HG02759 (cell line): ENCODE data around the gene A4GNT.

ENCODE experiments used
- ATAC-seq: cut with Tn5 transposase; IDR thresholded peaks from one replicate; pipeline ENCODE4 v1.9.1; 2021; ENCODE audit warnings: mild to moderate bottlenecking, moderate library complexity; ENCODE audit not compliant: unreplicated experiment

A4GNT gene

GRCh38 chr3:138081371-138082084, 50.7 kb downstream of the A4GNT start:
- no peak for ATAC-seq

GRCh38 chr3:138079901-138080300, 52.3 kb downstream of the A4GNT start:
- no peak for ATAC-seq

GRCh38 chr3:138078901-138079344, 53.3 kb downstream of the A4GNT start:
- ATAC-seq: no peak

- no peak for ATAC-seq
Measured at GRCh38 chr3:138078096-138078495, 54.1 kb downstream of the A4GNT start.
